ENCODE data around the gene KLHDC9.

GRCh38 chr1:161070761-161071160, 27.4 kb upstream of the KLHDC9 start:
- no peak for TF ChIP-seq POLR2A (IDR thresholded peaks at IDR 0.05; ENCODE audit: low read depth, low read length)
- no peak for TF ChIP-seq SPI1 (IDR thresholded peaks at IDR 0.05; ENCODE audit: low read depth, low read length)
- no peak for TF ChIP-seq PAX5 (IDR thresholded peaks at IDR 0.05; ENCODE audit: insufficient read depth, low read length, severe bottlenecking)
